HepG2 (cell line): ENCODE results near the gene ZNF540. TPM values are rescaled to one million over a fixed set of nuclear protein-coding genes. Genes with fewer than 3 reads are reported as not detected.

Source experiments
- ATAC-seq: fragments of 200-7000 bp; cut with Tn5 transposase; 3 replicates; pipeline ENCODE4 v1.9.1; 2020; ENCODE audit warnings: mild to moderate bottlenecking, moderate library complexity
- BruUV-seq: library from RNA; stranded (reverse); fragments of 400-500 nt; replicated peaks from 2 replicates; lab custom pipeline; 2021; lab: Mats Ljungman, UMichigan
- CTCF ChIA-PET: fragments of 300-600 bp; formaldehyde crosslinking; extraction: SDS; loops from one replicate; lab custom pipeline; 2021; ENCODE audit warnings: low total read pairs, inconsistent platforms, low intra/inter-chr PET ratio; lab: Yijun Ruan, JAX
- POLR2A ChIA-PET: fragments of 350-600 bp; sonication (Branson Sonifier 250); formaldehyde crosslinking; loops from one replicate; lab custom pipeline; 2020; ENCODE audit warnings: antibody characterized with exemption, inconsistent platforms; lab: Yijun Ruan, JAX
- DNase-seq: peaks from one replicate; pipeline ENCODE4 v3.0.0-alpha.2; 2015; ENCODE audit warnings: low spot score
- FAIRE-seq: peaks from 3 replicates; lab custom pipeline; 2011; peaks lifted over from hg19 to GRCh38; lab: Jason Lieb, UNC
- H2AFZ ChIP-seq: one replicate; pipeline ENCODE4 v1.6.1; 2011; ENCODE audit warnings: low read length, inconsistent platforms
- H3K27ac ChIP-seq: fragments of 300-600 bp; 3 replicates; pipeline ENCODE4 v1.8.0; 2011; ENCODE audit warnings: mixed run types, mild to moderate bottlenecking, mixed read lengths, low read length, inconsistent platforms; ENCODE audit not compliant: insufficient read depth; ENCODE audit errors: extremely low read length
- H3K27me3 ChIP-seq, 2 experiments: fragments of 200-600 bp in 1 of 2; 2 replicates in 1 of 2; 3 replicates in 1 of 2; pipeline versions ENCODE4 v1.6.0 to v1.8.0; 2011; ENCODE audit warnings: low read length in 2 of 2, mild to moderate bottlenecking in 2 of 2, moderate library complexity in 2 of 2, inconsistent platforms in 1 of 2; ENCODE audit not compliant: insufficient read depth in 2 of 2, control insufficient read depth in 1 of 2
- H3K36me3 ChIP-seq, 2 experiments: fragments of 200-600 bp in 1 of 2; replicated peaks in 1 of 2; 2 replicates in 1 of 2; 3 replicates in 1 of 2; pipeline versions ENCODE4 v1.5.1 to v1.8.0; 2011; ENCODE audit warnings: low read length in 2 of 2, inconsistent platforms in 1 of 2; ENCODE audit not compliant: insufficient read depth in 2 of 2, control insufficient read depth in 1 of 2
- H3K4me1 ChIP-seq: 2 replicates; pipeline ENCODE4 v1.5.1; 2012; ENCODE audit warnings: low read length, inconsistent platforms; ENCODE audit not compliant: insufficient read depth
- H3K4me2 ChIP-seq: 2 replicates; pipeline ENCODE4 v1.6.0; 2011; ENCODE audit warnings: low read depth, low read length, inconsistent platforms
- H3K4me3 ChIP-seq, 3 experiments: fragments of 200-600 bp in 1 of 3; sonication (generic), shearing (Covaris generic) in 1 of 3; replicated peaks in 1 of 3; 2 replicates each; pipeline ENCODE4 v1.5.1; 2011 to 2016; ENCODE audit warnings: low read length in 3 of 3, inconsistent platforms in 2 of 3, low read depth in 2 of 3, mild to moderate bottlenecking in 2 of 3, control low read depth in 1 of 3, mixed read lengths in 1 of 3; ENCODE audit not compliant: insufficient read depth in 1 of 3
- H3K79me2 ChIP-seq: one replicate; pipeline ENCODE4 v1.6.1; 2011; ENCODE audit warnings: low read length, inconsistent platforms; ENCODE audit not compliant: insufficient read depth
- H3K9ac ChIP-seq: 2 replicates; pipeline ENCODE4 v1.6.0; 2011; ENCODE audit warnings: mild to moderate bottlenecking, low read depth, low read length, inconsistent platforms; ENCODE audit not compliant: insufficient read depth
- H3K9me3 ChIP-seq: 2 replicates; pipeline ENCODE4 v1.5.1; 2012; ENCODE audit warnings: mild to moderate bottlenecking, low read length
- H4K20me1 ChIP-seq: 2 replicates; pipeline ENCODE4 v1.6.0; 2011; ENCODE audit warnings: inconsistent platforms, mild to moderate bottlenecking, low read length, moderate library complexity; ENCODE audit not compliant: insufficient read depth
- GFI1 ChIP-seq: sonication (generic); formaldehyde crosslinking; IDR thresholded peaks from 2 replicates; pipeline ENCODE4 v1.5.0; 2020; ENCODE audit warnings: missing genetic modification reagents, mild to moderate bottlenecking, borderline replicate concordance
- GLI4 ChIP-seq: sonication (generic); formaldehyde crosslinking; IDR thresholded peaks from 2 replicates; pipeline ENCODE4 v1.5.1; 2020; ENCODE audit warnings: missing genetic modification reagents, mild to moderate bottlenecking, moderate library complexity, borderline replicate concordance
- HOXA7 ChIP-seq: sonication (generic); formaldehyde crosslinking; IDR thresholded peaks from 2 replicates; pipeline ENCODE4 v1.8.1; 2022; ENCODE audit warnings: mild to moderate bottlenecking, missing genetic modification reagents, moderate library complexity
- MAZ ChIP-seq, 2 experiments: sonication (generic) in 1 of 2; formaldehyde crosslinking in 1 of 2; IDR thresholded peaks; 2 replicates each; pipeline versions ENCODE4 v1.5.0 to v1.6.1; 2012 to 2020; ENCODE audit warnings: low read depth in 2 of 2, mild to moderate bottlenecking in 2 of 2, borderline replicate concordance in 1 of 2, improper control_type of control experiment in 1 of 2, low read length in 1 of 2, missing genetic modification reagents in 1 of 2, moderate library complexity in 1 of 2
- MYNN ChIP-seq: sonication (generic); formaldehyde crosslinking; IDR thresholded peaks from 2 replicates; pipeline ENCODE4 v1.4.0; 2020; ENCODE audit warnings: mild to moderate bottlenecking, low read depth, missing genetic modification reagents
- NFKBIZ ChIP-seq: IDR thresholded peaks from 2 replicates; pipeline ENCODE4 v1.6.1; 2018; ENCODE audit warnings: missing genetic modification reagents, missing compliant biosample characterization
- NFYB ChIP-seq: sonication (generic); formaldehyde crosslinking; IDR thresholded peaks from 2 replicates; pipeline ENCODE4 v1.4.0; 2020; ENCODE audit warnings: missing genetic modification reagents
- PRPF4 ChIP-seq: fragments of 200-400 bp; formaldehyde crosslinking; IDR thresholded peaks from 2 replicates; pipeline ENCODE4 v1.6.1; 2016; ENCODE audit warnings: low read length, low read depth; ENCODE audit not compliant: poor library complexity, severe bottlenecking
- THAP9 ChIP-seq: sonication (generic); formaldehyde crosslinking; IDR thresholded peaks from 2 replicates; pipeline ENCODE4; 2020; ENCODE audit warnings: missing genetic modification reagents, mild to moderate bottlenecking, borderline replicate concordance
- ZNF142 ChIP-seq: sonication (generic); formaldehyde crosslinking; IDR thresholded peaks from 2 replicates; pipeline ENCODE4 v1.4.0; 2020; ENCODE audit warnings: missing genetic modification reagents
- ZNF577 ChIP-seq: sonication (generic); formaldehyde crosslinking; IDR thresholded peaks from 2 replicates; pipeline ENCODE4 v1.4.0; 2020; ENCODE audit warnings: mild to moderate bottlenecking, low read depth, missing genetic modification reagents, borderline replicate concordance
- ZNF746 ChIP-seq: sonication (generic); formaldehyde crosslinking; IDR thresholded peaks from 2 replicates; pipeline ENCODE4 v1.8.0; 2022; ENCODE audit warnings: mild to moderate bottlenecking, missing genetic modification reagents
- ZNF776 ChIP-seq: sonication (generic); formaldehyde crosslinking; IDR thresholded peaks from 2 replicates; pipeline ENCODE4 v1.4.0; 2020; ENCODE audit warnings: mild to moderate bottlenecking, missing genetic modification reagents
- WGBS: methylation state at CpG from one replicate; pipeline ENCODE4 v1.1.6; 2017; ENCODE audit warnings: low lambda C conversion rate; 5-methylcytosine and 5-hydroxymethylcytosine counted together
- in situ Hi-C: cut with HindIII; loops from 2 replicates; pipeline ENCODE4 v1.10.0; 2017; ENCODE audit warnings: low pct_unique_long_range_greater_than_20kb; ENCODE audit not compliant: extremely low pct_ligation_motif_present
- intact Hi-C: fragments of 100-400 bp; cut with micrococcal nuclease; formaldehyde crosslinking; loops from one replicate; pipeline ENCODE4 v1.10.0; 2022; ENCODE audit not compliant: unreplicated experiment
- polyA plus RNA-seq, 8 experiments: library from polyadenylated mRNA; depleted of rRNA in 3 of 8; stranded (reverse) in 7 of 8; unstranded in 1 of 8; fragments of >200 nt; fragmentation: Illumina TruSeq in 4 of 8; extraction: Trizol in 4 of 8; gene quantifications; 2 replicates each; pipeline versions ENCODE4 v1.2.1 to v1.2.3, GENCODE V29; 2011 to 2016; ENCODE audit warnings: low read depth in 4 of 8, missing spikeins in 1 of 8, mixed read lengths in 1 of 8; ENCODE audit not compliant: insufficient read depth in 1 of 8
- total RNA-seq, 5 experiments: library from RNA; depleted of rRNA; stranded (reverse); fragments of >200 nt; fragmentation: Illumina TruSeq; extraction: Trizol; gene quantifications; 2 replicates each; pipeline ENCODE4 v1.2.3, GENCODE V29; 2016; ENCODE audit warnings: low read depth in 1 of 5

The ZNF540 gene
- total and polyA plus RNA-seq, 2 of the 13 experiments (the other 11 are each of a cell fraction or from before 2014, with no cell fraction given): 0.21 to 0.40 TPM

GRCh38 chr19:37635076-37636056 is 40.7 kb downstream of the ZNF540 start:
- no peaks in the 10 kb centered on the region for H3K4me1 ChIP-seq
- H3K4me2 ChIP-seq: no peak overlapping the region
- FAIRE-seq: no peak
- no peaks in the 10 kb centered on the region for H4K20me1 ChIP-seq
- H3K9ac ChIP-seq: no peak overlapping the region
- no peak overlapping the region for H2AFZ ChIP-seq
- no peak overlapping the region for H3K27ac ChIP-seq
- BruUV-seq: no TSS peak
- POLR2A ChIA-PET: no interaction called here
- no peak for DNase-seq
- no peak overlapping the region for H3K4me3 ChIP-seq
- 96% methylated on average over 11 of the region's 11 CpGs for WGBS
- no peaks in the 10 kb centered on the region for H3K27me3 ChIP-seq
- peaks cover 8 to 38% of the 10 kb centered on the region in 2 experiments; a peak in 3 of 5 replicates for H3K36me3 ChIP-seq
- in situ Hi-C loops: no loop called here
- CTCF ChIA-PET: no interaction called here
- intact Hi-C loops: no loop called here
- no peaks in the 10 kb centered on the region for H3K79me2 ChIP-seq
- ATAC-seq: no peak
- H3K9me3 ChIP-seq: peaks cover 89% of the 10 kb centered on the region
- TF ChIP-seq ZNF746 (CRISPR knock-in tag) (no peak), MYNN (no peak), GFI1 (CRISPR knock-in tag) (no peak), GLI4 (CRISPR knock-in tag) (no peak), ZNF776 (no peak), ZNF577 (CRISPR knock-in tag) (no peak), NFYB (CRISPR knock-in tag) (no peak), PRPF4 (no peak), HOXA7 (CRISPR knock-in tag) (no peak), MAZ (IDR thresholded peaks at IDR 0.05; ENCODE audit: borderline replicate concordance, low read depth, low read length) (no peak), MAZ (CRISPR knock-in tag; IDR thresholded peaks at IDR 0.05; ENCODE audit: low read depth) (no peak), NFKBIZ (CRISPR knock-in tag) (no peak), THAP9 (no peak), ZNF142 (CRISPR knock-in tag) (no peak)
